ENCODE results near the gene FIZ1. TPM values are rescaled to one million over a fixed set of nuclear protein-coding genes. Genes with fewer than 3 reads are reported as not detected.
A peak's percentile ranks its signal among the peaks of the same experiment; 100 is the strongest.
"Not testable (repeated sequence)": the region's sequence is repeated elsewhere in the genome, so short reads cannot be mapped to it uniquely, and the experiment has no call there.

Gene FIZ1
- total RNA-seq, 1 donor, result 2.2 TPM

GRCh38 chr19:55598034-55598433, 1.3 kb downstream of the FIZ1 start:
- Histone ChIP-seq H3K9me3 (ENCODE audit: low read depth, low read length) (no peaks in the 10 kb centered on the region), H3K4me1 (ENCODE audit: insufficient read depth, low read length) (peaks cover 13% of the 10 kb centered on the region), H3K27me3 (ENCODE audit: insufficient read depth, low read length) (no peaks in the 10 kb centered on the region), H3K4me3 (ENCODE audit: low read length) (no peak overlapping the region)

GRCh38 chr19:55597501-55597921, 1.8 kb downstream of the FIZ1 start:
- H3K4me3 ChIP-seq (ENCODE audit: low read length), result no peak overlapping the region

GRCh38 chr19:55596304-55596703, 3.0 kb downstream of the FIZ1 start:
- Histone ChIP-seq H3K9me3 (ENCODE audit: low read depth, low read length) (no peaks in the 10 kb centered on the region), H3K4me3 (ENCODE audit: low read length) (no peak overlapping the region), H3K27me3 (ENCODE audit: insufficient read depth, low read length) (no peaks in the 10 kb centered on the region), H3K4me1 (ENCODE audit: insufficient read depth, low read length) (peaks cover 8% of the 10 kb centered on the region)

More at GRCh38 chr19:55597501-55597921, 1.8 kb downstream of the FIZ1 start:
- Histone ChIP-seq H3K9me3 (ENCODE audit: low read depth, low read length) (no peaks in the 10 kb centered on the region), H3K27me3 (ENCODE audit: insufficient read depth, low read length) (no peaks in the 10 kb centered on the region), H3K4me1 (ENCODE audit: insufficient read depth, low read length) (peaks cover 13% of the 10 kb centered on the region)

- H3K4me1 ChIP-seq (ENCODE audit: insufficient read depth, low read length), result no peaks in the 10 kb centered on the region
- H3K27me3 ChIP-seq (ENCODE audit: insufficient read depth, low read length), result no peaks in the 10 kb centered on the region
- no peaks in the 10 kb centered on the region for H3K9me3 ChIP-seq (ENCODE audit: low read depth, low read length)
- no peak overlapping the region for H3K4me3 ChIP-seq (ENCODE audit: low read length)
These were observed 4.2 kb downstream of the FIZ1 start for GRCh38 chr19:55594996-55595545.

- Histone ChIP-seq H3K4me1 (ENCODE audit: insufficient read depth, low read length) (no peaks in the 10 kb centered on the region), H3K9me3 (ENCODE audit: low read depth, low read length) (no peaks in the 10 kb centered on the region), H3K4me3 (ENCODE audit: low read length) (no peak overlapping the region), H3K27me3 (ENCODE audit: insufficient read depth, low read length) (no peaks in the 10 kb centered on the region)
These were observed 6.1 kb downstream of the FIZ1 start for GRCh38 chr19:55593096-55593772.

GRCh38 chr19:55592391-55593090, 6.8 kb downstream of the FIZ1 start:
- no peak overlapping the region for H3K4me3 ChIP-seq (ENCODE audit: low read length)

GRCh38 chr19:55591555-55591954, 7.8 kb downstream of the FIZ1 start:
- Histone ChIP-seq H3K4me1 (ENCODE audit: insufficient read depth, low read length) (peaks cover 15% of the 10 kb centered on the region), H3K27me3 (ENCODE audit: insufficient read depth, low read length) (no peaks in the 10 kb centered on the region), H3K4me3 (ENCODE audit: low read length) (no peak overlapping the region)

More at GRCh38 chr19:55592391-55593090, 6.8 kb downstream of the FIZ1 start:
- H3K9me3 ChIP-seq (ENCODE audit: low read depth, low read length), result no peaks in the 10 kb centered on the region
- H3K27me3 ChIP-seq (ENCODE audit: insufficient read depth, low read length), result no peaks in the 10 kb centered on the region
- peaks cover 5% of the 10 kb centered on the region for H3K4me1 ChIP-seq (ENCODE audit: insufficient read depth, low read length)

GRCh38 chr19:55590617-55591016, 8.7 kb downstream of the FIZ1 start:
- no peak overlapping the region for H3K4me3 ChIP-seq (ENCODE audit: low read length)
- H3K4me1 ChIP-seq (ENCODE audit: insufficient read depth, low read length), result peaks cover 23% of the 10 kb centered on the region

More at GRCh38 chr19:55591555-55591954, 7.8 kb downstream of the FIZ1 start:
- no peaks in the 10 kb centered on the region for H3K9me3 ChIP-seq (ENCODE audit: low read depth, low read length)

GRCh38 chr19:55590109-55590508, 9.2 kb downstream of the FIZ1 start:
- H3K9me3 ChIP-seq (ENCODE audit: low read depth, low read length), result no peaks in the 10 kb centered on the region
- no peak overlapping the region for H3K4me3 ChIP-seq (ENCODE audit: low read length)
- H3K4me1 ChIP-seq (ENCODE audit: insufficient read depth, low read length), result peaks cover 23% of the 10 kb centered on the region
- peaks cover 4% of the 10 kb centered on the region for H3K27me3 ChIP-seq (ENCODE audit: insufficient read depth, low read length)

More at GRCh38 chr19:55590617-55591016, 8.7 kb downstream of the FIZ1 start:
- no peaks in the 10 kb centered on the region for H3K9me3 ChIP-seq (ENCODE audit: low read depth, low read length)
- peaks cover 4% of the 10 kb centered on the region for H3K27me3 ChIP-seq (ENCODE audit: insufficient read depth, low read length)

- no peaks in the 10 kb centered on the region for H3K9me3 ChIP-seq (ENCODE audit: low read depth, low read length)
- peaks cover 4% of the 10 kb centered on the region for H3K27me3 ChIP-seq (ENCODE audit: insufficient read depth, low read length)
- H3K4me3 ChIP-seq (ENCODE audit: low read length), result no peak overlapping the region
- H3K4me1 ChIP-seq (ENCODE audit: insufficient read depth, low read length), result peaks cover 23% of the 10 kb centered on the region
These were observed 10.6 kb downstream of the FIZ1 start for GRCh38 chr19:55588738-55589137.

GRCh38 chr19:55586976-55587668, 12.2 kb downstream of the FIZ1 start:
- H3K27me3 ChIP-seq (ENCODE audit: insufficient read depth, low read length), result peaks cover 4% of the 10 kb centered on the region
- H3K9me3 ChIP-seq (ENCODE audit: low read depth, low read length), result no peaks in the 10 kb centered on the region
- peaks cover 23% of the 10 kb centered on the region for H3K4me1 ChIP-seq (ENCODE audit: insufficient read depth, low read length)
- H3K4me3 ChIP-seq (ENCODE audit: low read length), result peak overlapping the region; percentile 5

- Histone ChIP-seq H3K9me3 (ENCODE audit: low read depth, low read length) (no peaks in the 10 kb centered on the region), H3K27me3 (ENCODE audit: insufficient read depth, low read length) (peaks cover 4% of the 10 kb centered on the region), H3K4me1 (ENCODE audit: insufficient read depth, low read length) (peaks cover 31% of the 10 kb centered on the region), H3K4me3 (ENCODE audit: low read length) (no peak overlapping the region)
These were observed 13.5 kb downstream of the FIZ1 start for GRCh38 chr19:55585658-55586339.

GRCh38 chr19:55584871-55585270, 14.4 kb downstream of the FIZ1 start:
- H3K9me3 ChIP-seq (ENCODE audit: low read depth, low read length), result no peaks in the 10 kb centered on the region
- H3K4me1 ChIP-seq (ENCODE audit: insufficient read depth, low read length), result peaks cover 35% of the 10 kb centered on the region
- H3K27me3 ChIP-seq (ENCODE audit: insufficient read depth, low read length), result peaks cover 4% of the 10 kb centered on the region
- no peak overlapping the region for H3K4me3 ChIP-seq (ENCODE audit: low read length)

- peaks cover 38% of the 10 kb centered on the region for H3K4me1 ChIP-seq (ENCODE audit: insufficient read depth, low read length)
- H3K4me3 ChIP-seq (ENCODE audit: low read length); H3K27me3 ChIP-seq (ENCODE audit: insufficient read depth, low read length); H3K9me3 ChIP-seq (ENCODE audit: low read depth, low read length): not testable (repeated sequence)
These were observed 15.4 kb downstream of the FIZ1 start for GRCh38 chr19:55583897-55584296.

All from mononuclear cell (primary cell).